Type B pancreatic cell (in vitro differentiated cells): ENCODE measurements around the gene TLX2. TPM values are rescaled to one million over a fixed set of nuclear protein-coding genes. Genes with fewer than 3 reads are reported as not detected.

Experiments used
- DNase-seq: peaks from one replicate; pipeline ENCODE4 v3.0.0; 2021; ENCODE audit warnings: mixed read lengths; ENCODE audit not compliant: unreplicated experiment; ENCODE audit errors: extremely low spot score
- H3K27ac Mint-ChIP-seq: 2 replicates; pipeline ENCODE4 v1.8.0; 2021; ENCODE audit warnings: mild to moderate bottlenecking, mixed read lengths
- H3K27me3 Mint-ChIP-seq: 2 replicates; pipeline ENCODE4 v1.8.0; 2021; ENCODE audit warnings: mixed read lengths
- H3K36me3 Mint-ChIP-seq: 2 replicates; pipeline ENCODE4 v1.8.0; 2021; ENCODE audit warnings: mixed read lengths
- H3K4me1 Mint-ChIP-seq: one replicate; pipeline ENCODE4 v1.8.0; 2021; ENCODE audit warnings: mixed read lengths; ENCODE audit not compliant: unreplicated experiment
- H3K4me3 Mint-ChIP-seq: 2 replicates; pipeline ENCODE4 v1.8.0; 2021; ENCODE audit warnings: mild to moderate bottlenecking, mixed read lengths
- H3K9me3 Mint-ChIP-seq: 2 replicates; pipeline ENCODE4 v1.8.0; 2021; ENCODE audit warnings: mixed read lengths
- CTCF ChIP-seq: fragments of 200-600 bp; sonication (generic); conservative IDR thresholded peaks from 2 replicates; pipeline ENCODE4 v1.5.0; 2021; ENCODE audit warnings: antibody characterized with exemption, mild to moderate bottlenecking
- total RNA-seq: library from RNA; stranded (reverse); gene quantifications from 2 replicates; pipeline ENCODE4 v1.2.1, GENCODE V29; 2021; ENCODE audit warnings: low replicate concordance

Gene TLX2
- total RNA-seq, 1 donor from 2014 or later = 2.9 TPM

GRCh38 chr2:74529357-74530238, 15.3 kb downstream of the TLX2 start, which contains the start of the genes AUP1 and HTRA2:
Gene AUP1, minus strand, starts transcription at chr2:74529706. Its CDS starts 77 bp downstream, at chr2:74529629.
Gene HTRA2, plus strand, starts transcription at chr2:74529933. Its CDS starts 74 bp downstream, at chr2:74530007.
- peak within 1 kb of the TSS; percentile 98 for H3K4me3 Mint-ChIP-seq
- peaks cover 17% of the 10 kb centered on the region for H3K36me3 Mint-ChIP-seq
- peak; percentile 98 for DNase-seq
- H3K27ac Mint-ChIP-seq = peak within 1 kb of the TSS; percentile 89
- H3K27me3 Mint-ChIP-seq = no peaks in the 10 kb centered on the region
- TF ChIP-seq CTCF = no peak
- peaks cover 29% of the 10 kb centered on the region for H3K4me1 Mint-ChIP-seq
- H3K9me3 Mint-ChIP-seq = no peaks in the 10 kb centered on the region

DNA sequence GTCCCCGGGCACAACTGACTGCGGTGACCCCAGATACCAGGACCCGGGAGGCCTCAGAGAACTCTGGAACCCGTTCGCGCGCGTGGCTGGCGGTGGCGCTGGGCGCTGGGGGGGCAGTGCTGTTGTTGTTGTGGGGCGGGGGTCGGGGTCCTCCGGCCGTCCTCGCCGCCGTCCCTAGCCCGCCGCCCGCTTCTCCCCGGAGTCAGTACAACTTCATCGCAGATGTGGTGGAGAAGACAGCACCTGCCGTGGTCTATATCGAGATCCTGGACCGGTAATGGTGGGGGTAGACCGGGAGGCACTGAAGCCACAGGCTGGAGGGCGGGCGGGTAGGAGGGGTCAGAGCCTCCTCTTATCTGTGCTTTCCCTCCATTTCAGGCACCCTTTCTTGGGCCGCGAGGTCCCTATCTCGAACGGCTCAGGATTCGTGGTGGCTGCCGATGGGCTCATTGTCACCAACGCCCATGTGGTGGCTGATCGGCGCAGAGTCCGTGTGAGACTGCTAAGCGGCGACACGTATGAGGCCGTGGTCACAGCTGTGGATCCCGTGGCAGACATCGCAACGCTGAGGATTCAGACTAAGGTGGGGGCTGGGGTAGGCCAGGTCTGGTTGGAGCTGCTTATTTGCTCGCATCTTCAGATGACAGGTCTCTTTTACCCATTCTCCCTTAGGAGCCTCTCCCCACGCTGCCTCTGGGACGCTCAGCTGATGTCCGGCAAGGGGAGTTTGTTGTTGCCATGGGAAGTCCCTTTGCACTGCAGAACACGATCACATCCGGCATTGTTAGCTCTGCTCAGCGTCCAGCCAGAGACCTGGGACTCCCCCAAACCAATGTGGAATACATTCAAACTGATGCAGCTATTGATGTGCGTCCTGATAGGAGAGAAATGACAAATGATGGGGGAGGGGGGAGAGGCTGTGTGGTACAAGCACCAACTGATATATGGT, 16.3 kb downstream of the TLX2 start:
- TF ChIP-seq CTCF = no peak
- peak overlapping the region; percentile 98 for H3K4me3 Mint-ChIP-seq
- peaks cover 29% of the 10 kb centered on the region for H3K4me1 Mint-ChIP-seq
- peaks cover 17% of the 10 kb centered on the region for H3K36me3 Mint-ChIP-seq
- H3K9me3 Mint-ChIP-seq = no peaks in the 10 kb centered on the region
- no peak for DNase-seq
- no peaks in the 10 kb centered on the region for H3K27me3 Mint-ChIP-seq
- H3K27ac Mint-ChIP-seq = peak overlapping the region; percentile 70

DNA sequence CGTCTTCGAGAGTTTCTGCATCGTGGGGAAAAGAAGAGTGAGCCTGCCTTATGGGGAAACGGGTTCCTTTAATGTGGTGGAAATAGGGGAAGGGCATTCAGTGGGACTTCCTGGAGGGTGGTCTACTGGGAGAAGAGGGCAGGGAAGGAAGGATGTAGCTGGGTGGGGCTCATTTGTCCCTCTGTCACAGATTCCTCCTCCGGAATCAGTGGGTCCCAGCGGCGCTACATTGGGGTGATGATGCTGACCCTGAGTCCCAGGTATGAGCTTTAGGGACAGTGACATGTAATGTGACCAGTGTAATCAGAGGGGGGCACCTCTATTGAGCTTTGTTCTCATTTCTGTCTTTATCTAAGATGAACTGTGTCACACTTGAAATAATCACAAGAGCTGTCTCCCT, 17.4 kb downstream of the TLX2 start:
- no peak overlapping the region for H3K27ac Mint-ChIP-seq
- peak overlapping the region; percentile 98 for H3K4me3 Mint-ChIP-seq
- peaks cover 8% of the 10 kb centered on the region for H3K36me3 Mint-ChIP-seq
- no peak for TF ChIP-seq CTCF
- DNase-seq = no peak
- H3K4me1 Mint-ChIP-seq = peaks cover 22% of the 10 kb centered on the region
- no peaks in the 10 kb centered on the region for H3K9me3 Mint-ChIP-seq
- no peaks in the 10 kb centered on the region for H3K27me3 Mint-ChIP-seq

DNA sequence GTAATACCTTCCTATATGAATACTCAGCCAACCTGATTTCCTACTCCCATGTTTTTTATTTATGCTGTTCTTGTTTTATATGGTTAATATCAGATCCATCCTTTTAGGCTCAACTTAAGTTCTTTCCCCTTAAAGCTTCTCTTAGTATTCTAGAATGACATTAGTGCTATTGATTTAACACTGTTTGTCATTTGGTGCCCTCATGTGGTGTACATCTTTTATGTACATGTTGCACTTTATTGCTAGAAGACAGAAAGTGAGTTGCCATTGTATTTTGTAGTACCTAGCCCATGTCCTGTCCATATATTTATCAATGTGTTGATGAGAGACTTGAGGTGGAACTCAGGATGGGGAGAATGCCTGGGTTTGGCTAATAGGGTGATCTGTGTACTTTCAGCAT, 18.0 kb downstream of the TLX2 start:
- H3K4me3 Mint-ChIP-seq = peak overlapping the region; percentile 70
- no peaks in the 10 kb centered on the region for H3K9me3 Mint-ChIP-seq
- peaks cover 4% of the 10 kb centered on the region for H3K36me3 Mint-ChIP-seq

More for the DNA sequence above, 18.0 kb downstream of the TLX2 start:
- peaks cover 21% of the 10 kb centered on the region for H3K4me1 Mint-ChIP-seq
- H3K27me3 Mint-ChIP-seq = no peaks in the 10 kb centered on the region
- H3K27ac Mint-ChIP-seq = peak overlapping the region; percentile 1
- DNase-seq = no peak
- TF ChIP-seq CTCF = peak; percentile 54
